KBM-7 (cell line): ENCODE data around the gene CKMT2.
"Not testable (repeated sequence)": the region's sequence is repeated elsewhere in the genome, so short reads cannot be mapped to it uniquely, and the experiment has no call there.

Experiments
- DNase-seq: peaks from one replicate; pipeline ENCODE4 v3.0.0-alpha.2; 2015
- in situ Hi-C: fragments of 300-500 bp; cut with MboI; formaldehyde crosslinking; loops from 2 replicates; pipeline ENCODE4 v1.14.3; 2020; ENCODE audit warnings: low sequenced_read_pairs, low pct_unique_long_range_greater_than_20kb, mixed read lengths

CKMT2 gene

DNA sequence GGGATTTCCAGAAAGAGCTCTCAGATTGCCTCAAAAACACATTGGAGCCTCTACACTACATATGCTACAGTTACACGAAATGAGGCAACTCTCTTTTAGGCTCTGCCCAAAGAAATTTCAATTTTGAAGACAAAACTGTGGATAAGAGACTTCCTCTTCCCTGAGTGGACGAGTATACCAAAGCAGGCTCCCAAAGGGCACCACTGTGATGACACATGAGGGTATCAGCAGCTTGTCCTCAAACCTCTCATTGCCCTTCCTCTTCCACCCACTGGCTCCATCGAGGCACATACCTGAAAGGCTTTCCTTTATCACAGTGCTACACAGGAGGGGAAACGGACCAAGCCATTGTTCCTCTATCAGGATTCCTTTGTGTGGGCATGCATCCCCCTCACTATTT lies 11.3 kb downstream of the CKMT2 start:
- DNase-seq: no peak
- in situ Hi-C loops: no loop called here

DNA sequence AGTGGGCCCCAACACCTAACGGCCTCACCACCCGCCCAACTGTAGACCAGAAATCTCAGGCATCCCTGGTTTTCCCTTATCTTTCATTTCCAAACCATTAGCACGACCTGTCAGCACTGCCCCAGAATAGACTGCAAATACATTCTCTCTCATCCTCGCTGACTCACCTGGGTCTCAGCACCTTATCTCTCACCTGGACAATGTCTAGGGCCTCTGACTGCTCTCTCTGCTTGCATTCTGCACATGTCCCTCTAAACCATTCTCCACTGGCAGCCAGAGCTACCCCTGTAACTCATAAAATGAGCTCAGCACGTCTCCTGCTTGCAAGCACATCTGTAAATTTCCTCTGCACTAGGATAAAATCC lies 12.7 kb downstream of the CKMT2 start:
- in situ Hi-C loops: no loop called here
- DNase-seq: no peak

- in situ Hi-C loops: no loop called here
- DNase-seq: no peak
Measured at GRCh38 chr5:81246697-81247096, 13.6 kb downstream of the CKMT2 start.

DNA sequence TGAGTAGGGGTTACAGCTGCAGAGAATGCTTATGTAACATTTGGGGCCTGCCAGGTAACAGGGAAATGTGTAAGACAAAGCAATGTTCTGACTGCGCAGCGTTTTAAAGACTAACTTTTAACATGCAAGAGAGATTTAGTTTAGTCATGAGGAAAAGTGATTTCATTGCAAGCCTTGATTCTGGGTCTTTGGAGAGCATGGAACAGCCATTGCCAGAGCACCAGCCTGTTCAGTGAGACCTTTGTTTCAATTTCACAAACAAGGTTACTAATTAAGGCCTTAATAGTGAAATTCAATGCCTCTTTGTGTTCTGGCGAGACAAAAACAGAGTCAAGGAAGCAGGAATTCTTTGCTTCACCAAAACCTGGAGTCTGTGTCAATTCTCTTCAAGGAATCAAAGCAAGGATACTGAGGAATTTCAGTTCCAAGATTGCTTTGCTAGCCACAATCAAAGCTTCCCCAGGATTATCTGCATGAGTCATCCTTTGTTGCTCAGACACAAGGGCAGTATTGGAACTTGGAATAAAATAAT lies 14.4 kb downstream of the CKMT2 start:
- in situ Hi-C loops: no loop called here
- no peak for DNase-seq

- in situ Hi-C loops: no loop called here
- no peak for DNase-seq
Measured at GRCh38 chr5:81249240-81249639, 16.1 kb downstream of the CKMT2 start.

DNA sequence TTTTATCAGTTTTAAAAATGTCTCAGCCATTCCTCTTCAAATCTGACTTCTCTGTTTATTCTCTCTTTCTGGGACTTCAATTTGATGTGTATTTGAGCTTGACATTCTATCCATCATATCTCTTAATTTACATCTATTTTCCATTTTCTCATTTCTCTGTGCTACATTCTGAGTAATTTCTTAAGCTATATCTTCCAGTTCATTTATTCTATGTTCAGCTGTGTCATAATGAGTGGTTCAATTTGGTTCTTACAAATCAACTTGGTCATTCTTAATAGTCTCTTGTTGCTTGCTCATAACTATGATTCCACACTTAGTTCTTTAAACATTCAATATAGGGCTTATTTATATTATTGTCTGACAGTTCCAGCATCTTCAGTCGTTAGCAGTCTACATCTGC lies 16.9 kb downstream of the CKMT2 start:
- in situ Hi-C loops: no loop called here
- no peak for DNase-seq

- DNase-seq: no peak
- in situ Hi-C loops: no loop called here
Measured at GRCh38 chr5:81251922-81252321, 18.8 kb downstream of the CKMT2 start.

- in situ Hi-C loops: no loop called here
- DNase-seq: no peak
Measured at GRCh38 chr5:81252904-81253303, 19.8 kb downstream of the CKMT2 start.

GRCh38 chr5:81253875-81254274 lies 20.8 kb downstream of the CKMT2 start:
- no peak for DNase-seq
- in situ Hi-C loops: no loop called here

DNA sequence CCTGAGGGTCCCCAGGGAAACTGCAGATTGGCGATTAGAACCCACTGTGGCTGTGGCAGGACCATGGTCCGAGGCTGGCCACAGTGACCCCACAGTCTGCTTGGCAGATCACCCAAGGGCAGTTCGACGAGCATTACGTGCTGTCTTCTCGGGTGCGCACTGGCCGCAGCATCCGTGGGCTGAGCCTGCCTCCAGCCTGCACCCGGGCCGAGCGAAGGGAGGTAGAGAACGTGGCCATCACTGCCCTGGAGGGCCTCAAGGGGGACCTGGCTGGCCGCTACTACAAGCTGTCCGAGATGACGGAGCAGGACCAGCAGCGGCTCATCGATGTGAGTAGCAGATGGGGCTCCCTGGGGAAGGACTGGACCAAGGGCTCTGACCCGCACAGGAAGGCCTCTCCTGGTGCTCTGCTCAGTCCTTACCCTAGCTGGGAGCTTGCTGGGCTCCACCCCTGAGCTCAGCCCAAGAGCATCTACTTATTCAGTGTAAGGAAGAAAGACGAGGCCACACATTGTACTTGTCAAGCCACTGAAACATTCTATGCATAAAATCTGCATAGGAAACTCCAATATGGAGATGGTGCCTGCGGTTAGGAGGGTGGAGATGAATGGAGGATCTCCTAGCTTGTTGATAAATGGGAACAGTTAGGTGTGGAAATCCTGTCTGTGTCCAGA lies 21.9 kb downstream of the CKMT2 start:
- no peak for DNase-seq
- in situ Hi-C loops: no loop called here

- in situ Hi-C loops: no loop called here
- DNase-seq: no peak
Measured at GRCh38 chr5:81256766-81257165, 23.6 kb downstream of the CKMT2 start.

- DNase-seq, in situ Hi-C loops: not testable (repeated sequence)
Measured at GRCh38 chr5:81262796-81263195, 29.7 kb downstream of the CKMT2 start.

DNA sequence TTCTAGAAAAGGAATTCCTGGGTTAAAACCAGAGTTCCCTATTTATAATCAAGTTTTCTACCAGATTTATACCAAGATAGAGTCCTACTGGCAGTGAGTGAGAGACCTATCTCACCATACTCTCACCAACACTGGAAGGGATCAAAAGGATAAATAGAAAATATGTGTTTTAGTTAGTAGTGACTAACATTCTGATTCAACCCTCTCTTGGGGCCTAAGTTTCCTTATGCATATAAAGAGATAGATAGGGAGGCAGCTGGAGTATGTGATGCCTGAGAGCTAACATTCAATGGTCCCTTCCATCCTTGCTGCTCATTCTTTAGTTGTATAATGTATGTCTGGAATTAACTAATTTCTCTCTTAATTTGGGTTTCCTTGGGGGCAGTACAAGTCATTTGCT lies 32.0 kb downstream of the CKMT2 start:
- in situ Hi-C loops: no loop called here
- DNase-seq: no peak

DNA sequence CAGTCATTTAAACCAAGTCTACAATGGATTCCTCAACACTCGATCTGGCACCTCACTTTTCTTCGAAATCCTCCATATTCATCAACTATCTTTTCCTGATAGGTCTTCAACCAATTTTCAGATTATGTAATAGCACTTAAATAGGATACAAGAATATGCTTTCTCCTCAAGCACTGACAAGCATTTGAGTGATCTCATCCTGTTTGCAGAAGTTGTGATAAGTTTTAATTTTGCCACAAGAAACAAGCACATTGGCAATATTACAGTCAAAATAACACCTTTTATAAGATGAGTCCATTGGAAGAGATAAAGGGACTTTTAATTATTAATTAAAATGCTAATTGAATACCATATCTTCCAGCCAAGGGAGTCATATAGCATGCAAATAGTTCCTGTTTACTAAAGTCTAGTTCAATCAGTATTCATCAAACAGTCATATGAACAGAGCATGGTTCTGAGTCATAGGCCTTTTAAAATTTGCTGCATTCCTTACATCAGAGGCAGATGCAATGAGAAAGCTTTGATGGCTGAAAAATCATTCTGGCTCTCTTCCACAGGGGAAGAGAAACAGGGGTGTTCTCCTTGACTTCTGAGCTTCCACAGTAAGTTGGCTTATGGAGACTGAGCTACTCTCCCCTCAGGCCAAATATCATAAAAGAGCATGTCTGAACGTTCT lies 35.5 kb downstream of the CKMT2 start:
- no peak for DNase-seq
- in situ Hi-C loops: no loop called here

- in situ Hi-C loops: no loop called here
- no peak for DNase-seq
Measured at GRCh38 chr5:81269751-81270393, 36.8 kb downstream of the CKMT2 start.

GRCh38 chr5:81270394-81271027 lies 37.4 kb downstream of the CKMT2 start:
- in situ Hi-C loops: not testable (repeated sequence)

GRCh38 chr5:81283976-81284375 lies 50.9 kb downstream of the CKMT2 start:
- in situ Hi-C loops: no loop called here
- DNase-seq: no peak

More at GRCh38 chr5:81270394-81271027, 37.4 kb downstream of the CKMT2 start:
- not testable (repeated sequence) for DNase-seq

DNA sequence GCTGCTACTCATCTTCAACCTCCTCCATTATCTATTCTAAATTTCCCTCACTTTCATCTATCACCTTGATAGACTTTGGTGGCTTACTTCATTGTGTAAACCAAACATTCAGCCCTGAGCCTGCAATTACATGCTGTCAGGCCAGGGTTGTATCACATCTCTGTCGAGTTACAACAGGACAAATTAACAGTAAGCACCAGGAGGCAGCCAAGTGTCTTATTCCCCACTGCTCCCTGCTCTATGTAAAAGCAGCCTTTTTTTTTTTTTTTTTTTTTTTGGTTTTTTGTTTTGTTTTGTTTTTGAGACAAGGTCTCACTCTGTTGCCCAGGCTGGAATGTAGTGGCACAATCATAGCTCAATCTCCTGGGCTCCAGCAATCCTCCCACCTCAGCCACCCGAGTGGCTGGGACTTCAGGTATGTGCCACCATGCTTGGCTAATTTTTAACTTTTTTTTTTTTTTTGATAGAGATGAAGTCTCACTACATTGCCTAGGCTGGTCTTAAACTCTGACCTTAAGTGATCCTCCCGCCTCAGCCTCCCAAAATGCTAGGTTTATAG lies 53.0 kb downstream of the CKMT2 start:
- in situ Hi-C loops: no loop called here
- DNase-seq: no peak

DNA sequence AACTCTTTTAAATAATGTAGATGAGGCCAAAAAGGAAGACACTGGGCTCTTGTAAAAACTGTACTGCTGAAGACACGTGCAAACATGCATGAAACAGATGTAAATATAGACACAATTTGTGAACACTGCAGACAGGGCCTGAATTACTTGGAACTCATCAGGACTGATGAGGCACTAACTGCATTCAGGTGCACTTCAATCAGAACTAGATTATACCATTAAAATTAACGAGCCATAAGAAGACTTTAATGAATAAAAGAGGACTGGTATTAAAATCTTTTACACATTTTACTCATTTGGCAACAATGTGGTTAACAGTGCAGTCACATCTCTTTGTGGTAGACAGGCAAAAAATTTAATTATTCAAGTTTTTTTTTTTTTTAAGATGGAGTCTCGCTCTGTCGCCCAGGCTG lies 54.9 kb downstream of the CKMT2 start:
- DNase-seq: no peak
- in situ Hi-C loops: no loop called here

GRCh38 chr5:81290146-81290545 lies 57.0 kb downstream of the CKMT2 start:
- in situ Hi-C loops: no loop called here
- no peak for DNase-seq
